Tibial nerve (tissue), 3 donors: ENCODE data around the gene ATP8A2.

Experiments used
- POLR2A ChIP-seq, 2 donors: fragments of 450-650 bp; IDR thresholded peaks; one replicate each; pipeline ENCODE4 v1.6.1; 2017; ENCODE audit warnings: antibody characterized with exemption in 2 of 2, mild to moderate bottlenecking in 2 of 2, moderate library complexity in 2 of 2
- TF ChIP-seq, protein P1 (sequence below), 5 experiments: fragments of 200-600 bp in 3 of 5; fragments of 450-650 bp in 2 of 5; sonication (generic) in 3 of 5; IDR thresholded peaks; one replicate each; pipeline ENCODE4 v1.5.1; 2016 to 2019; ENCODE audit warnings: antibody characterized with exemption in 5 of 5, mild to moderate bottlenecking in 3 of 5, moderate library complexity in 2 of 5

DNA sequence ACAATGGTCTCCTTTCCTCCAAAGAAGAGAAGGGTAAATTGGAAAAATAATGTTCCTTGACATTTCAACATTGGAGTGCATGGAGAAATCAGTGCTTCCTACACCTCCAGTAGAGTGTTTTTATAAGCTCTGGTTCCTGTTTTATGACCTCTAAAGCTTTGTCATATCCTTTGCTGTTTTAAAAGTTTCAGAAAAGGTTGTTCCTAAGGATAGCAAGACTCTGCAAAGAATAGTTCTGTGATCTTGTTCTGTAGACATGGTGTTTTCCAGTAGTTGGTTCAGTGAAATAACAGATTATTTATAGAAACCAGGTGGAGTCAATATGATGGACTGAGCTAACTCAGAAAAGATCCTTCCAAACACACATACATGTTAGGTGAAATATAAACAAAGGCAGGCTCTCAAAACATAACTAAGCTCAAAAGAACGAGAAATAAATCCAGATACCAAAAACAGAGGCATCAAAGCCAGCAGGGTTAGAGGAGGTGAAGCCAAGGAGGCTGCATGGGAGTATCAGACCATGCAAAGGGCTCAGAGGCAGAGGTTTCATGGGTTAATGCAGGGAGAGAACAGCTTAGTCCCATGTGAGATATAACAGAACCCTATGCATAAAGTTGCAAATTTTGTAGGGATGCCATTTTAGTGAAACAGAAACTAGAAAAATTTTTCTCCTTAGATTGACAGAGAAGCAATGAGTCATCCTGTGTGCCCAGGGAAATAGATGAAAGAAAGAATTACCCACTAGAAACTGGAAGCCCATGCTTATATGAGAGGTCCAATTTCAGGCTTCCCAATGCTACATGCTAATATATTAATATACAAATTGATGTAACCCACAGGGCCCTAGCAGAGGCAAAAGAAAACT, 635.7 kb downstream of the ATP8A2 start:
- TF ChIP-seq, protein P1, sequence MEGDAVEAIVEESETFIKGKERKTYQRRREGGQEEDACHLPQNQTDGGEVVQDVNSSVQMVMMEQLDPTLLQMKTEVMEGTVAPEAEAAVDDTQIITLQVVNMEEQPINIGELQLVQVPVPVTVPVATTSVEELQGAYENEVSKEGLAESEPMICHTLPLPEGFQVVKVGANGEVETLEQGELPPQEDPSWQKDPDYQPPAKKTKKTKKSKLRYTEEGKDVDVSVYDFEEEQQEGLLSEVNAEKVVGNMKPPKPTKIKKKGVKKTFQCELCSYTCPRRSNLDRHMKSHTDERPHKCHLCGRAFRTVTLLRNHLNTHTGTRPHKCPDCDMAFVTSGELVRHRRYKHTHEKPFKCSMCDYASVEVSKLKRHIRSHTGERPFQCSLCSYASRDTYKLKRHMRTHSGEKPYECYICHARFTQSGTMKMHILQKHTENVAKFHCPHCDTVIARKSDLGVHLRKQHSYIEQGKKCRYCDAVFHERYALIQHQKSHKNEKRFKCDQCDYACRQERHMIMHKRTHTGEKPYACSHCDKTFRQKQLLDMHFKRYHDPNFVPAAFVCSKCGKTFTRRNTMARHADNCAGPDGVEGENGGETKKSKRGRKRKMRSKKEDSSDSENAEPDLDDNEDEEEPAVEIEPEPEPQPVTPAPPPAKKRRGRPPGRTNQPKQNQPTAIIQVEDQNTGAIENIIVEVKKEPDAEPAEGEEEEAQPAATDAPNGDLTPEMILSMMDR (IDR thresholded peaks at IDR 0.05), result no peak
- no peak for TF ChIP-seq POLR2A (IDR thresholded peaks at IDR 0.05)
